K562 (cell line): Measurements from ENCODE around the gene FSTL4. TPM values are rescaled to one million over a fixed set of nuclear protein-coding genes. Genes with fewer than 3 reads are reported as not detected.

Source experiments
- ATAC-seq: fragments of 200-7000 bp; cut with Tn5 transposase; 3 replicates; pipeline ENCODE4 v1.9.1; 2020; ENCODE audit warnings: moderate library complexity
- BruUV-seq: library from RNA; stranded (reverse); fragments of 400-500 nt; replicated peaks from 2 replicates; lab custom pipeline; 2021; lab: Mats Ljungman, UMichigan
- CTCF ChIA-PET: fragments of 300-600 bp; formaldehyde crosslinking; extraction: SDS; loops from one replicate; lab custom pipeline; 2021; ENCODE audit warnings: low intra/inter-chr PET ratio; lab: Yijun Ruan, JAX
- POLR2A ChIA-PET: fragments of 300-600, 350-650 bp; sonication (Branson Sonifier 250); formaldehyde crosslinking; extraction: SDS; loops from one replicate; lab custom pipeline; 2021; ENCODE audit warnings: antibody characterized with exemption, inconsistent platforms; lab: Yijun Ruan, JAX
- DNase-seq, 4 experiments: peaks; one replicate each; pipeline versions ENCODE4 v3.0.0 to v3.0.0-alpha.2; 2011 to 2018; ENCODE audit warnings: low spot score in 3 of 4, mixed read lengths in 3 of 4; ENCODE audit errors: extremely low read depth in 1 of 4
- FAIRE-seq: peaks from 2 replicates; lab custom pipeline; 2011; peaks lifted over from hg19 to GRCh38; lab: Jason Lieb, UNC
- H2AFZ ChIP-seq: 2 replicates; pipeline ENCODE4 v1.6.0; 2011; ENCODE audit warnings: low read depth, low read length, control low read depth, inconsistent platforms
- H3K27ac ChIP-seq: fragments of 200-600 bp; 3 replicates; pipeline ENCODE4 v1.8.0; 2011; ENCODE audit warnings: low read depth, mild to moderate bottlenecking, control low read depth, inconsistent platforms, low read length, moderate library complexity, mixed read lengths; ENCODE audit errors: extremely low read depth
- H3K27me3 ChIP-seq, 2 experiments: fragments of 300-600 bp in 1 of 2; 2 replicates in 1 of 2; 3 replicates in 1 of 2; pipeline versions ENCODE4 v1.6.0 to v1.8.0; 2011; ENCODE audit warnings: inconsistent platforms in 2 of 2, low read length in 2 of 2, mild to moderate bottlenecking in 1 of 2, mixed read lengths in 1 of 2, moderate library complexity in 1 of 2; ENCODE audit not compliant: control insufficient read depth in 2 of 2, insufficient read depth in 2 of 2
- H3K36me3 ChIP-seq: fragments of 300-600 bp; 3 replicates; pipeline ENCODE4 v1.8.0; 2011; ENCODE audit warnings: mild to moderate bottlenecking, low read length, inconsistent platforms; ENCODE audit not compliant: control insufficient read depth, insufficient read depth
- H3K4me1 ChIP-seq, 2 experiments: fragments of 200-600 bp in 1 of 2; replicated peaks in 1 of 2; 2 replicates in 1 of 2; 3 replicates in 1 of 2; pipeline versions ENCODE4 v1.5.1 to v1.8.0; 2011; ENCODE audit warnings: inconsistent platforms in 2 of 2, low read length in 2 of 2, mild to moderate bottlenecking in 1 of 2, mixed read lengths in 1 of 2, moderate library complexity in 1 of 2; ENCODE audit not compliant: control insufficient read depth in 2 of 2, insufficient read depth in 2 of 2
- H3K4me2 ChIP-seq: 2 replicates; pipeline ENCODE4 v1.6.1; 2011; ENCODE audit warnings: low read length, control low read depth, inconsistent platforms, mixed read lengths; ENCODE audit not compliant: insufficient read depth
- H3K4me3 ChIP-seq: fragments of 200-600 bp; sonication (generic), shearing (Covaris generic); 2 replicates; pipeline ENCODE4 v1.5.1; 2016; ENCODE audit warnings: control low read depth, inconsistent platforms
- H3K79me2 ChIP-seq: fragments of 200-600 bp; 3 replicates; pipeline ENCODE4 v1.8.0; 2011; ENCODE audit warnings: low read length, inconsistent platforms; ENCODE audit not compliant: control insufficient read depth, insufficient read depth
- H3K9ac ChIP-seq, 2 experiments: 2 replicates each; pipeline versions ENCODE4 v1.6.0 to v1.6.1; 2011; ENCODE audit warnings: low read depth in 2 of 2, low read length in 2 of 2, control low read depth in 1 of 2, inconsistent platforms in 1 of 2, mild to moderate bottlenecking in 1 of 2, mixed read lengths in 1 of 2; ENCODE audit not compliant: insufficient read depth in 1 of 2
- H3K9me1 ChIP-seq: one replicate; pipeline ENCODE4 v1.6.0; 2011; ENCODE audit warnings: inconsistent platforms, mild to moderate bottlenecking, low read length, moderate library complexity; ENCODE audit not compliant: control insufficient read depth, insufficient read depth
- H3K9me3 ChIP-seq: replicated peaks from 2 replicates; pipeline ENCODE4 v1.5.1; 2011; ENCODE audit warnings: low read depth, low read length, inconsistent platforms; ENCODE audit not compliant: control insufficient read depth, insufficient read depth
- H4K20me1 ChIP-seq: replicated peaks from 2 replicates; pipeline ENCODE4 v1.6.1; 2011; ENCODE audit warnings: low read length, inconsistent platforms, mixed read lengths; ENCODE audit not compliant: control insufficient read depth, insufficient read depth
- ASH1L ChIP-seq: fragments of 450-650 bp; IDR thresholded peaks from 2 replicates; pipeline ENCODE4 v1.6.1; 2018; ENCODE audit warnings: borderline replicate concordance, mild to moderate bottlenecking, low read depth; ENCODE audit not compliant: partially characterized antibody
- CBX8 ChIP-seq: fragments of 200-600 bp; sonication (generic); IDR thresholded peaks from 2 replicates; pipeline ENCODE4 v1.6.1; 2012; ENCODE audit warnings: borderline replicate concordance, mixed run types, low read depth, mild to moderate bottlenecking, moderate library complexity, mixed read lengths, low read length, control low read depth, inconsistent platforms; ENCODE audit not compliant: poor library complexity, severe bottlenecking; ENCODE audit errors: extremely low read depth
- CC2D1A ChIP-seq: fragments of 450-650 bp; IDR thresholded peaks from 2 replicates; pipeline ENCODE4 v1.6.1; 2017; ENCODE audit warnings: mild to moderate bottlenecking
- CTCFL ChIP-seq: IDR thresholded peaks from 2 replicates; pipeline ENCODE4 v1.6.1; 2011; ENCODE audit warnings: borderline replicate concordance, low read depth, mild to moderate bottlenecking, moderate library complexity, low read length; ENCODE audit not compliant: insufficient read depth, poor library complexity, severe bottlenecking
- ETS1 ChIP-seq: conservative IDR thresholded peaks from 2 replicates; pipeline ENCODE4 v1.6.1; 2011; ENCODE audit warnings: low read depth, mild to moderate bottlenecking, low read length; ENCODE audit not compliant: control insufficient read depth
- GABPB1 ChIP-seq: sonication (generic); formaldehyde crosslinking; IDR thresholded peaks from 2 replicates; pipeline ENCODE4 v1.8.0; 2022; ENCODE audit warnings: mild to moderate bottlenecking, missing genetic modification reagents
- MCM3 ChIP-seq: fragments of 450-650 bp; IDR thresholded peaks from 2 replicates; pipeline ENCODE4 v1.6.1; 2016
- MTA3 ChIP-seq: fragments of 450-650 bp; formaldehyde crosslinking; IDR thresholded peaks from 2 replicates; pipeline ENCODE4 v1.6.1; 2017; ENCODE audit warnings: mild to moderate bottlenecking, borderline replicate concordance
- PHF20 ChIP-seq: fragments of 450-650 bp; IDR thresholded peaks from 2 replicates; pipeline ENCODE4 v1.6.1; 2018; ENCODE audit not compliant: partially characterized antibody
- SMARCC2 ChIP-seq: fragments of 450-650 bp; IDR thresholded peaks from 2 replicates; pipeline ENCODE4 v1.6.1; 2017; ENCODE audit warnings: antibody characterized with exemption, moderate library complexity, mild to moderate bottlenecking, low read depth
- SREBF1 ChIP-seq: fragments of 150-350 bp; IDR thresholded peaks from 2 replicates; pipeline ENCODE4 v1.6.1; 2014; ENCODE audit warnings: antibody characterized with exemption, low read depth, low read length, borderline replicate concordance
- WHSC1 ChIP-seq: IDR thresholded peaks from one replicate; pipeline ENCODE4 v1.6.1; 2012; ENCODE audit warnings: low read length, control low read depth, inconsistent platforms
- ZNF224 ChIP-seq: sonication (generic); formaldehyde crosslinking; IDR thresholded peaks from 2 replicates; pipeline ENCODE4 v1.8.0; 2022; ENCODE audit warnings: mild to moderate bottlenecking, missing genetic modification reagents
- ZNF263 ChIP-seq: sonication (generic); formaldehyde crosslinking; IDR thresholded peaks from 2 replicates; pipeline ENCODE4 v1.8.0; 2022; ENCODE audit warnings: mild to moderate bottlenecking, missing genetic modification reagents, borderline replicate concordance
- ZNF551 ChIP-seq: fragments of 250-450 bp; sonication (Bioruptor Pico); IDR thresholded peaks from 2 replicates; pipeline ENCODE4 v1.5.0; 2021; ENCODE audit warnings: mild to moderate bottlenecking, moderate library complexity
- WGBS: fragments of 100-300 bp; shearing (Covaris generic); methylation state at CpG from one replicate; pipeline ENCODE4 v1.1.6; 2016; ENCODE audit warnings: low coverage, mixed read lengths; ENCODE audit not compliant: insufficient coverage; ENCODE audit errors: missing lambda C conversion rate; 5-methylcytosine and 5-hydroxymethylcytosine counted together
- in situ Hi-C: fragments of 300-500 bp; cut with MboI; formaldehyde crosslinking; loops from 4 replicates; pipeline ENCODE4 v1.15.0; 2018; ENCODE audit warnings: inconsistent platforms, mixed read lengths
- intact Hi-C: fragments of 100-400 bp; cut with micrococcal nuclease; formaldehyde crosslinking; loops from 2 replicates; pipeline ENCODE4 v1.14.2; 2022
- polyA plus RNA-seq, 8 experiments: library from polyadenylated mRNA; depleted of rRNA in 4 of 8; stranded (reverse) in 5 of 8; unstranded in 3 of 8; fragments of >200 nt; fragmentation: Nextera tagmentation in 2 of 8; fragmentation: Illumina TruSeq in 1 of 8; extraction: Ambion mirVana in 2 of 8; extraction: Trizol in 1 of 8; gene quantifications; 2 replicates each; pipeline versions ENCODE4 v1.2.1 to v1.2.3, GENCODE V29; 2011 to 2014; ENCODE audit warnings: inconsistent platforms in 1 of 8, missing spikeins in 1 of 8
- total RNA-seq, 7 experiments: library from RNA; depleted of rRNA in 6 of 7; stranded (reverse); fragments of >200 nt in 6 of 7; fragmentation: Illumina TruSeq in 2 of 7; extraction: Trizol in 2 of 7; gene quantifications; 2 replicates each; pipeline versions ENCODE4 v1.2.1 to v1.2.3, GENCODE V29; 2011 to 2021; ENCODE audit warnings: low replicate concordance in 1 of 7

FSTL4 gene
- total and polyA plus RNA-seq, 9 of the 15 experiments (the other 6 are each of a cell fraction or from before 2014, with no cell fraction given): 0.08 to 0.18 (median 0.10) TPM; not detected in 5

DNA sequence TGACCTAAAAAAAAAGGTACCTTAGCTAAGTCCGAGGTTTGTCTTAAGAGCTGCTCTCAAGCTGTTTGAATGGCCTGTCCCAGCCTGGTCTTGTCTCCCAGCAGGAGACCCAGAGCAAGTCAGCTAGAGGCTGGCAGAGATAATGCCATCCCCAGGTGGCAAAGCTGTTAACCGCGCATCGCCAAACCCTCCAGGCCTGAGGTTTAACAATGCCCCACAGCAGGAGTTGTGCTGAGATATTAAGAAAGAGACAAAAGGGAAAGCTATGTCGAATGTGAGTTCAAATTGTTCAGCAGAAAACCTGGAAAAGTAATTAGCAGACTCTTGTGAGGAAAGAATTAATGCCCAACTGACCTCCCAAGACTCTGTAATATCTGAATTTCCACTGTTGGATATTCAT lies 187.1 kb downstream of the FSTL4 start:
- 4% methylated on average over 5 of the region's 5 CpGs for WGBS
- peaks cover 9 to 56% of the 10 kb centered on the region in 2 experiments; a peak in 4 of 5 replicates for H3K27me3 ChIP-seq
- in situ Hi-C loops: loop anchor here (10.0 kb wide), 1 partner anchor 520 kb away; no protein-coding TSS in a partner anchor
- no peaks in the 10 kb centered on the region for H3K79me2 ChIP-seq
- BruUV-seq: no TSS peak
- no peaks in the 10 kb centered on the region for H3K36me3 ChIP-seq
- POLR2A ChIA-PET: no interaction called here
- no peaks in the 10 kb centered on the region; the same call in 1 of the 2 replicates for H3K9me3 ChIP-seq
- DNase-seq: no peak
- H3K4me2 ChIP-seq: no peak overlapping the region
- peaks cover 13% of the 10 kb centered on the region for H4K20me1 ChIP-seq
- H3K9ac ChIP-seq: no peak overlapping the region
- FAIRE-seq: no peak
- peaks cover 3% of the 10 kb centered on the region for H3K9me1 ChIP-seq
- TF ChIP-seq CTCFL: no peak
- no peak for TF ChIP-seq MCM3
- TF ChIP-seq CBX8: no peak
- TF ChIP-seq CC2D1A: no peak
- TF ChIP-seq PHF20: no peak
- no peak for TF ChIP-seq ETS1
- TF ChIP-seq ZNF224 (CRISPR knock-in tag): no peak
- no peak for TF ChIP-seq GABPB1 (CRISPR knock-in tag)
- no peak for TF ChIP-seq SMARCC2
- no peak for TF ChIP-seq WHSC1
- TF ChIP-seq SREBF1: no peak
- no peak for TF ChIP-seq ZNF551
- TF ChIP-seq ZNF263 (CRISPR knock-in tag): no peak
- TF ChIP-seq MTA3: no peak
- no peak for TF ChIP-seq ASH1L
- H3K4me3 ChIP-seq: no peak overlapping the region
- intact Hi-C loops: no loop called here
- H3K27ac ChIP-seq: no peak overlapping the region
- ATAC-seq: no peak
- H2AFZ ChIP-seq: no peak overlapping the region
- CTCF ChIA-PET: no interaction called here
- peaks cover 0 to 6% of the 10 kb centered on the region in 2 experiments; a peak in 2 of 5 replicates for H3K4me1 ChIP-seq
